HG03469 (cell line): Measurements from ENCODE around the gene OR4E1.
"Not testable (repeated sequence)": the region's sequence is repeated elsewhere in the genome, so short reads cannot be mapped to it uniquely, and the experiment has no call there.

Experiments used
- ATAC-seq: cut with Tn5 transposase; IDR thresholded peaks from one replicate; pipeline ENCODE4 v1.9.1; 2021; ENCODE audit warnings: mild to moderate bottlenecking, moderate library complexity, moderate number of reproducible peaks; ENCODE audit not compliant: unreplicated experiment

OR4E1 gene, protein sequence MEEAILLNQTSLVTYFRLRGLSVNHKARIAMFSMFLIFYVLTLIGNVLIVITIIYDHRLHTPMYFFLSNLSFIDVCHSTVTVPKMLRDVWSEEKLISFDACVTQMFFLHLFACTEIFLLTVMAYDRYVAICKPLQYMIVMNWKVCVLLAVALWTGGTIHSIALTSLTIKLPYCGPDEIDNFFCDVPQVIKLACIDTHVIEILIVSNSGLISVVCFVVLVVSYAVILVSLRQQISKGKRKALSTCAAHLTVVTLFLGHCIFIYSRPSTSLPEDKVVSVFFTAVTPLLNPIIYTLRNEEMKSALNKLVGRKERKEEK

GRCh38 chr14:21673718-21674117 lies at the start of gene OR4E1:
OR4E1 (minus strand) TSS chr14:21673818; CDS start chr14:21670935, 2,883 bp downstream.
- no peak for ATAC-seq

- ATAC-seq: no peak
These were observed 47.9 kb upstream of the OR4E1 start for GRCh38 chr14:21721504-21721903.

GRCh38 chr14:21719841-21720240 lies 46.2 kb upstream of the OR4E1 start:
- ATAC-seq: no peak

- ATAC-seq: no peak
These were observed 40.8 kb upstream of the OR4E1 start for GRCh38 chr14:21714318-21714929.

GRCh38 chr14:21712036-21712435 lies 38.4 kb upstream of the OR4E1 start:
- no peak for ATAC-seq

DNA sequence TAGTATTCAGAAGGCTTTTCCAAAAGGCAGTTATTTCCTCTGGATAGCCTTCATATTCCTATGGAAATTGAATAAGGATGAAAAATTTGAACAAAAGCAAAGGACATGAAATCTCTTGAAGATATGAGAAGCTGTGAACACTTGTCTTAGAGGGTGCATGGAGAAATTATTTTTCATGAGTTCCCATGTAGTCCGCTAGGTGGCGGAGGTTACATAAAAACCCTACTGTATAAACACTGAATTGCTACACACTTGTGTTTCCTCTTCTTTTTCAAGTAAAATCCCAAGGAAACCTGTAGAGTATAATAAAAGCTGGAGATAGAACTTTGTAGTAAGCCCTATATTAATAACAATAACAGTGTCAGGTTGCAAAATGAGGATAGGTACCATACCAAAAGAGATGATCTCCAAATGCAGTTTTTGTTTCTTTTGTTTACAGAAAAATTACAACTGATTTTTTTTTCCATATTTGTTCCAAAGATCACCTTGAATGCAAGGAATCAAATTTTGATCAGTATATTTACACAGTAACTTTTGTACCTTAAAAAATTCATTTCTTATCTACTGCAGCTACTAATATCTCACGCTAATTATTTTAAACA lies 37.8 kb upstream of the OR4E1 start:
- no peak for ATAC-seq

DNA sequence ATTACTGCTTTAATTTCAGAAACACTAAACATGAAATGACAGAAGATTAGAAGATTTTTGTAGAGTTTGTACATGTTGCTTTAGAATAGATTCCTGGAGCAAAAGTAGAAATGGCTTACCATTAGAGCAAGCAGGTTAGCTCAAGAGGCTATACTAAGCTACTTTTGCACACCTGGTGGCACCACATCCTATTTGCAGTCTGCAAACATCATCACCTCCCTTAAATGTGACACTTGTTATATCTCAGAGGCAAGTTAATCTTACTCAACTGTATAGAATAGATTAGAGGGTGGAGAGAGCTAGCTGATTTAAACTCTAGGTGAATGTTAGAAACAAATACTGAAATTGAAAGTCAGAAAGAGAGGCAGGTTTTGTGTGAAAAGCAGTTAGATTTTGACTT lies 30.7 kb upstream of the OR4E1 start:
- no peak for ATAC-seq

DNA sequence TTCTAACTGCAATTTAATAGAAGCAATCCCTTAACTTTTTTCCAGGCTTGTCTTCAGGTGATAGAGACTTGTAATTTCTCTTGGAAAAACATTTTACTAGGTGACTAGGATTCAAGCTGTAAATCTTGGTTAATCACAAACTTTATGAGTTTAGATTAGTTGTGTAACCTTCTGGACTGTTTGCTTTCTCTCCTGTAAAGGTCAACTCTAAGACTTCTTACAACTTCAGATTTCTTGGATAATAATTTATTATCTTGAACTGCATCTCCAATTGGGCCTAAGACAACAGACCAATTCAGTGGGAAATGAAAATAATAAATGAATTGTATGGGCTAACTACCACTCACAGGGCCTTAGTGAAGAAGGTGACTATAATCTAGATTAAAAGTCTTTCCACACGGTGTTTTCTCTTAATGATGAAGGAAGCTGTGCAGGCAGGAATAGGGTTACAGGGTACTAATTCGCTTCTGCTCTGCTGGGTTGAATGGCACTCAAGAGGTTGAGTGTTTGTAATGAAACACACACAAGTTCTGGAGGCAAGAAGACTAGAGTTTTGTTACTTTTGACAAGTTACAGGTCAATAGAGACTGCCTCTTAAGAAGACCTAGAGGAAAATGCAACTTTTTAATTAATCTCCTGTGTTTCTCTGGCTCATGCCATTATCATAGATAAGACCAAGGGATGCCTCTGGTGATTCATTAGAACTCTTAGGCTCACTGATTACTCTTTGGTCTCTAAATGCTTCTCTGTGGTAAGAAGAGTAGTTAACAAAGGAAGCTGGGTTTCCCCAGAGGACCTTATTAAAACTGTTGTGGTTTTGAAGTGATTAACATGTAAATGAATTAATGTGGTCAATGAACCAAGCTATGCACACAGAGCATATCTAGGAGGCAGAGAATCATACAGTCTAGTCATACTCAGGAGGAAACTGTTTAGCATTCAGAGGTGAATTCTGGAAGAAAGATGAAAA lies 30.0 kb upstream of the OR4E1 start:
- ATAC-seq: no peak

- no peak for ATAC-seq
These were observed 28.7 kb upstream of the OR4E1 start for GRCh38 chr14:21702316-21702715.

DNA sequence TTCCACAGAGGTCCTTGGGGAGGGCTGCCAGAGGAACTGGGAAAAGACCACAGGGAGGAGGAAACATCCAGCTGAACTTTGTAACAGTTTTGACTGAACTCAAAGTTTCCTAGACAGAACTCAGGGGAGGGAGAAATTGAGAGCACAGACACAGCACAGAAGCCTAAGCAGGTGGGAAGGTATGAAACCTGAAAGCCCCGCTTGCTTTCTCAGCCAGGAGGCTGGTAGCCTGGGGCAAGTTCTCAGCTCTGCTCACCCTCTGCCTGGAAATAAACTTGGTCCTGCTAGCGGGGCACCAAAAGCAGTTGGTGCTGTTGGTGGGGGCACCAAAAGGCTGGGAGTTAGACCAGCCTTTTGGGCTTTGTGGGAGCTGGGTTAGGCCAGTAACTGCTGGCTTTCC lies 25.9 kb upstream of the OR4E1 start:
- ATAC-seq: no peak

- not testable (repeated sequence) for ATAC-seq
These were observed 24.9 kb upstream of the OR4E1 start for GRCh38 chr14:21698538-21698937.

DNA sequence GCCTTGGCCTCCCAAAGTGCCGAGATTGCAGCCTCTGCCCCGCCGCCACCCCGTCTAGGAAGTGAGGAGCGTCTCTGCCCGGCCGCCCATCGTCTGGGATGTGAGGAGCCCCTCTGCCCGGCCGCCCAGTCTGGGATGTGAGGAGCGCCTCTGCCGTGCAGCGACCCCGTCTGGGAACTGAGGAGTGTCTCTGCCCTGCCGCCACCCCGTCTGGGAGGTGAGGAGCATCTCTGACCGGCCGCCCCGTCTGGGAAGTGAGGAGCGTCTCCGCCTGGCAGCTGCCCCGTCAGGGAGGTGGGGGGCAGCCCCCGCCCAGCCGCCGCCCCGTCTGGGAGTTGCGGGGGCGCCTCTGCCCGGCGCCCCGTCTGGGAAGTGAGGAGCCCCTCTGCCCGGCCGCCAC lies 24.0 kb upstream of the OR4E1 start:
- ATAC-seq: not testable (repeated sequence)

GRCh38 chr14:21694425-21694824 lies 20.8 kb upstream of the OR4E1 start:
- ATAC-seq: no peak

DNA sequence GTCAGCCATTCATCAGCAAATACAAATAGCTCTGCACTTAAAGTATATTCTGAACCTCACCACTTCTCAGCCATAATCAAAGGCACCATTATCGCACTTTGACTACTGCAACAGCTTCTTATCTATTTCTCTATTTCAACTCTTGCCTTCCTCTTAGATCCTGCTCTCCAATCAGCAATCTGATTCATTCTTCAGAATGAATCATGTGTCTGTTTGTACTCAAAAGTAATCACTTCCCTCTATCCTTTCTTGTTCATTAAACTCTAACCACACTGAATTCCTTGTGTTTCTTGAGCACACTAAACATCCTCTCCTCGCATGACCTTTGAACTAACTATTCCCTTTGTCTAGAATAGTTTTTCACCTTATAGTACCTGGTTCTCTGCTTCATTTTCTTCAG lies 12.8 kb upstream of the OR4E1 start:
- no peak for ATAC-seq

DNA sequence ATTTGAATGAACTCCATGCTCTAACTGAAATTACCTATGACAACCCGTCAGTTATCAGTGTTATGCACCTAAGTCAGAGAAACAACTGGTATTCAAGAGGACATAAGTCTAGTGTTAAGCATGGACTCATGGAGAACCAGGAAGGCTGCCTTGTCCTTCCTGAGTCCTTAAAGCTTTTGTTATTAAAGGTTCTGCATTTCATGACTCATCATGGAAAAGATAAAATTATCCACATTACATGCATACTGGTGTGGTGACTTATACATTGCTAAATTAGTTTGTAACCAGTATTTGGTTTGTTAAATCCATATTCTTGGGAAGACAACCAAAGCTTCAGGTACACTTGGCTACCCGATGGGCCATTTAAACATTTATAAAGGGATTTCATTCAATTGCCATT lies 6.5 kb upstream of the OR4E1 start:
- ATAC-seq: no peak

GRCh38 chr14:21675566-21675965 lies 1.9 kb upstream of the OR4E1 start:
- no peak for ATAC-seq

- no peak for ATAC-seq
These were observed 1.5 kb downstream of the OR4E1 start for GRCh38 chr14:21672116-21672515.

DNA sequence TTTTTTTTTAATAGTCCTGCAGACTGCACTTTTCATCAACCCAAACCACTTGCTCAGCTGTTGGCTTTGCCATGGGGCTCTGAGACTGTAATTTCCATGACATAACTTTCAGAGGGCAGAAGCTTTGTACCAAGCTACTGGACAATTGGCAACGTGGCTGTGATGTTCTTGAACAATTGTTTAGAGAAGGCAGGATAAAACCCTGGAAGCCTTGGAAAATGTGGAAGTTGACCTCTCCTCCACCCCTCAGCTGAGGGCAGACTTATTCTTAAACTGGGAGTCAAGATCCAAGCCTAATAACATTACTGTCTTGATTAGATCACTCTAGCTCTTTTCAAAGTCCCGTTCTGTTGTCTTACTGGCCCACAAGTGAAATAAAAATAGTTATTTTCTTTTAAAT lies 2.2 kb downstream of the OR4E1 start:
- no peak for ATAC-seq

DNA sequence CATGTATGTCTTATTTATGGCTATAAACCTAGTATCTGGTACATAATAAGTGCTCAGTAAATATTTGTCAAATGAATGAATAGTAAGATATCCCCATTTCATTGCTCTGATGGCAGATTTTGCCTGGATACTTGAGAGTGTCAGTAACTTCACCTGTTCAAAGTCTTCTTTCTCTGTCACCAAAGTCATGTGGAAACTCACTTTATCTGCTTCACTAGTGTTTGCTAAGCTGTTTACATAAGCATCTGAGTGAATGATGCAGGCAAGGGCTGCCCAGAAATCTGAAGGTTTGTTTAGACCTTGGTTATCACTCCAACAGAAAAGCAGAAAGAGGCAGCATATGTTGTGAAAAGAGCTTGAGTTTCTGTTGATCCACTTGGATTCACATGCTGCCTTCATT lies 4.3 kb downstream of the OR4E1 start:
- no peak for ATAC-seq

DNA sequence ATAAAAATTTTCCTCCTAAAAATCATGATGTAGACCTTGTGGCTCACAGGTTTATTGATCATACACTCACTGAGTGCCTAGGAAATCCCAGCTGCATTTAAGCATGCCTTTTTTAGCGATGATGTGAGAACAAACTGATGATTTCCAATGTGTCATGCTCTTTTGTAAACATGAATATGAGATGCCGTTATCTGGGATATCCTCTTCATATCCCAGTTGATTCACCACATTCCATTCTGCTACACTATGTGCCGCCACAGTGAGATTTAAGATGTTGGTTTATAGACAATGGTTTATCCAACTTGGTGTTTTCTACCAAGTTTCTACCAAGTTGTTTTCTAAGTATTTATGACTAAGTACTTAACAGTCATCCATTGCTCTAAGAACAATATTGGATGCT lies 5.2 kb downstream of the OR4E1 start:
- no peak for ATAC-seq

DNA sequence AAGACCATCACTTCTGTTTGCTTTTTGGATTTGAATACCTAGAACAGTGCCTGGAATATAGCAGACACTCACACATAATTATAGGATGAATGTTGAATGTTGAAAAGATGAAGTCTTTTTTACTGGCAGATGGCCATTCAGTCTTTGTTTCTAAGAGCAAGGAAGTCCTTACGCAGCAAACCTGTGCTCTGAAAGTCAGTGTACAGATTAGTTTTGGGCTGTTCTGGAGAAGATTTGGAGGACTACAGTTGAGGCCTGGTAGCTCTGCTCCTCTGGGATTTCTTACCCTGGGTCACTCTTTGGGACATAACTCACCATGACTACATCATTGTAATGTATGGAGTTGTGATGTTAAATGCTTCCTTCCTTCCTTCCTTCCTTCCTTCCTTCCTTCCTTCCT lies 16.6 kb downstream of the OR4E1 start:
- ATAC-seq: no peak
